ENCODE data around the gene TADA3.

The TADA3 gene

DNA sequence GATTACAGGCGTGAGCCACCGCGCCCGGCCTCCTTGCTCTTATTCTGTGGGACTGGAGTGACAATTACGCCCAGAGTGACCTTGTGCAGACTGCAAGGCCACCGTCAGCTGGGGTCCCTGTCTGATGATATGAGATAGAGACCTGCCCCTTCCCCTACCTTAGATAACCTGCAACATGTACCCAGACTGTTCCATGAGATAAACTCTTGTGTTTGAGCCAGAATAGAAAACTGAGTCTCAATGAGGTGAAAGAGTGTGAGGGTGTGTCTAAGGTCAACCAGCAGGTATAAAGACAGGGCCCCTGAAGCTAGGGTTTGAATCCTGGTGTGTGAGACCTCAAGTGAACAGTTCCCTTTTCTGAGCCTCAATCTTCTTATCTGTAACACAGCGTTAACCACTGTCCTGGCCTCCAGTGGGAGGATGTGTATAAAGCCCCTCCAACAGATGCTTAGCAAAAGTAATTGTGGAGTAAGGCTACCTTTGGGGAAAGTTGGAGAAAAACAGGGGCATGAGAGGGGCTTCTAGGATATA is 6.0 kb downstream of the TADA3 start:
- no peak for DNase-seq (ENCODE audit: low spot score)
- no peak overlapping the region for H3K4me3 ChIP-seq (ENCODE audit: severe bottlenecking)
- no peaks in the 10 kb centered on the region for H3K9me3 ChIP-seq (ENCODE audit: severe bottlenecking)
- H3K36me3 ChIP-seq (ENCODE audit: low read depth): peaks cover 61% of the 10 kb centered on the region
- H3K27me3 ChIP-seq (ENCODE audit: insufficient read depth, poor library complexity, severe bottlenecking): no peaks in the 10 kb centered on the region
- no peak for ATAC-seq (ENCODE audit: low read depth)
- no peak overlapping the region for H3K27ac ChIP-seq (ENCODE audit: poor library complexity, severe bottlenecking)
- TF ChIP-seq, protein P1, sequence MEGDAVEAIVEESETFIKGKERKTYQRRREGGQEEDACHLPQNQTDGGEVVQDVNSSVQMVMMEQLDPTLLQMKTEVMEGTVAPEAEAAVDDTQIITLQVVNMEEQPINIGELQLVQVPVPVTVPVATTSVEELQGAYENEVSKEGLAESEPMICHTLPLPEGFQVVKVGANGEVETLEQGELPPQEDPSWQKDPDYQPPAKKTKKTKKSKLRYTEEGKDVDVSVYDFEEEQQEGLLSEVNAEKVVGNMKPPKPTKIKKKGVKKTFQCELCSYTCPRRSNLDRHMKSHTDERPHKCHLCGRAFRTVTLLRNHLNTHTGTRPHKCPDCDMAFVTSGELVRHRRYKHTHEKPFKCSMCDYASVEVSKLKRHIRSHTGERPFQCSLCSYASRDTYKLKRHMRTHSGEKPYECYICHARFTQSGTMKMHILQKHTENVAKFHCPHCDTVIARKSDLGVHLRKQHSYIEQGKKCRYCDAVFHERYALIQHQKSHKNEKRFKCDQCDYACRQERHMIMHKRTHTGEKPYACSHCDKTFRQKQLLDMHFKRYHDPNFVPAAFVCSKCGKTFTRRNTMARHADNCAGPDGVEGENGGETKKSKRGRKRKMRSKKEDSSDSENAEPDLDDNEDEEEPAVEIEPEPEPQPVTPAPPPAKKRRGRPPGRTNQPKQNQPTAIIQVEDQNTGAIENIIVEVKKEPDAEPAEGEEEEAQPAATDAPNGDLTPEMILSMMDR (IDR thresholded peaks at IDR 0.05; ENCODE audit: poor library complexity, severe bottlenecking): no peak
- H3K4me1 ChIP-seq (ENCODE audit: insufficient read depth, poor library complexity, severe bottlenecking): no peaks in the 10 kb centered on the region

- peaks cover 56% of the 10 kb centered on the region for H3K36me3 ChIP-seq (ENCODE audit: low read depth)
- ATAC-seq (ENCODE audit: low read depth): no peak
- no peaks in the 10 kb centered on the region for H3K9me3 ChIP-seq (ENCODE audit: severe bottlenecking)
- H3K4me1 ChIP-seq (ENCODE audit: insufficient read depth, poor library complexity, severe bottlenecking): no peaks in the 10 kb centered on the region
- H3K4me3 ChIP-seq (ENCODE audit: severe bottlenecking): no peak overlapping the region
- no peaks in the 10 kb centered on the region for H3K27me3 ChIP-seq (ENCODE audit: insufficient read depth, poor library complexity, severe bottlenecking)
- no peak for DNase-seq (ENCODE audit: low spot score)
- H3K27ac ChIP-seq (ENCODE audit: poor library complexity, severe bottlenecking): no peak overlapping the region
- TF ChIP-seq, protein P1 (IDR thresholded peaks at IDR 0.05; ENCODE audit: poor library complexity, severe bottlenecking): no peak
Observed at GRCh38 chr3:9785602-9786001, 6.7 kb downstream of the TADA3 start.

DNA sequence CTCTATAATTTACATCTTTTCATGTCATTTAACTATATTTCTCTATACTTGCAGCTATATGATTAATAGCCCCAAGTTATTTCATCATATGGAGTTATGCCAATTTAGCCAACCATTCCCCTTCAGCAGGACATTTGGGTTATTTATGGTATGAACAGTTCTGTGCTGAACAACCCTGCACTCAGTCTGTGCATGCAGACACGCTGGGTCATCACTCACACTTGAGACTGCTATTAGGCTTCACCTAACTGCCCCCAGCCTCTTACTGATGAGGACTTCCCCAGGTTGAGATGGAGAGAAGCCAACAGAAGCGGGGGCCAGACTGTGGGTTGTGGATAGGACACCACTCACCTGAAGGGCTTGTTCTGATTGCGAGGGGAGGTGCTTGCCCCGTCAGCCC is 7.3 kb downstream of the TADA3 start:
- H3K4me3 ChIP-seq (ENCODE audit: severe bottlenecking): no peak overlapping the region
- TF ChIP-seq, protein P1 (IDR thresholded peaks at IDR 0.05; ENCODE audit: poor library complexity, severe bottlenecking): no peak

DNA sequence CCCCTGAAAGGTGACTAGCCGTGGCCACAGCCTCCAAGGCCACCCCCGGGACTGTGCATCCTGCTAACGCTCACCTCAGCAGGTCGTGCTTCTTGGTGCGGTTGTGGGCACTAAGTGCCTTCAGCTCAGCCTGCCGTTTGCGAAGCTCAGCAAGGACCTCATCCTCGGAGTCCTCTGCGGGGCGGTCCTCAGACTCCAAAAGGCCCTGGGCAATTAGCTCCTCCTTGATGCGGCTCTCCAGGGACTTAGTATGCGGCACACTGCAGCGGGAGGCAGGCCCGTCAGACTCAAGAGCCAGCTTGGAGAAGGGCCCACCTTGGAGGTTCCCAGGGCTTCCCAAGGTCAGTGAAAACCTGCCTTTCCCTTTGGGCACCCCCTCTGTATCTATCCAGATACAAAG is 8.3 kb downstream of the TADA3 start:
- no peak for DNase-seq (ENCODE audit: low spot score)
- no peak for ATAC-seq (ENCODE audit: low read depth)
- Histone ChIP-seq H3K36me3 (ENCODE audit: low read depth) (peaks cover 51% of the 10 kb centered on the region), H3K27me3 (ENCODE audit: insufficient read depth, poor library complexity, severe bottlenecking) (no peaks in the 10 kb centered on the region), H3K4me1 (ENCODE audit: insufficient read depth, poor library complexity, severe bottlenecking) (no peaks in the 10 kb centered on the region), H3K27ac (ENCODE audit: poor library complexity, severe bottlenecking) (no peak overlapping the region), H3K9me3 (ENCODE audit: severe bottlenecking) (no peaks in the 10 kb centered on the region), H3K4me3 (ENCODE audit: severe bottlenecking) (no peak overlapping the region)
- TF ChIP-seq, protein P1 (IDR thresholded peaks at IDR 0.05; ENCODE audit: poor library complexity, severe bottlenecking): no peak

More for the DNA sequence above, 7.3 kb downstream of the TADA3 start:
- DNase-seq (ENCODE audit: low spot score) (no peak), ATAC-seq (ENCODE audit: low read depth) (no peak)
- peaks cover 51% of the 10 kb centered on the region for H3K36me3 ChIP-seq (ENCODE audit: low read depth)
- no peaks in the 10 kb centered on the region for H3K9me3 ChIP-seq (ENCODE audit: severe bottlenecking)
- no peaks in the 10 kb centered on the region for H3K27me3 ChIP-seq (ENCODE audit: insufficient read depth, poor library complexity, severe bottlenecking)
- H3K4me1 ChIP-seq (ENCODE audit: insufficient read depth, poor library complexity, severe bottlenecking): no peaks in the 10 kb centered on the region
- H3K27ac ChIP-seq (ENCODE audit: poor library complexity, severe bottlenecking): no peak overlapping the region

GRCh38 chr3:9782770-9783169 is 9.5 kb downstream of the TADA3 start:
- TF ChIP-seq, protein P1 (IDR thresholded peaks at IDR 0.05; ENCODE audit: poor library complexity, severe bottlenecking): peak; percentile 44
- no peak overlapping the region for H3K4me3 ChIP-seq (ENCODE audit: severe bottlenecking)
- H3K27me3 ChIP-seq (ENCODE audit: insufficient read depth, poor library complexity, severe bottlenecking): no peaks in the 10 kb centered on the region
- H3K27ac ChIP-seq (ENCODE audit: poor library complexity, severe bottlenecking): no peak overlapping the region
- H3K4me1 ChIP-seq (ENCODE audit: insufficient read depth, poor library complexity, severe bottlenecking): no peaks in the 10 kb centered on the region
- no peaks in the 10 kb centered on the region for H3K9me3 ChIP-seq (ENCODE audit: severe bottlenecking)
- peaks cover 51% of the 10 kb centered on the region for H3K36me3 ChIP-seq (ENCODE audit: low read depth)
- ATAC-seq (ENCODE audit: low read depth) (peak; percentile 46; the same call in 1 of the 3 replicates), DNase-seq (ENCODE audit: low spot score) (no peak)

Measured in RWPE2 (cell line).